Adrenal gland (tissue), 12 donors: ENCODE data around the gene SYT15. TPM values are rescaled to one million over a fixed set of nuclear protein-coding genes. Genes with fewer than 3 reads are reported as not detected.

Experiments used
- DNase-seq, 7 donors: peaks; one replicate each; pipeline ENCODE4 v3.0.0-alpha.2; 2019 to 2020
- H3K27ac ChIP-seq, 5 donors: fragments of 200-600 bp; sonication (generic) in 4 of 5; 1 replicate in 3 of 5; 2 replicates in 2 of 5; pipeline versions ENCODE4 v1.5.1 to v1.8.0; 2016 to 2020; ENCODE audit warnings: mild to moderate bottlenecking in 1 of 5
- H3K27me3 ChIP-seq: fragments of 200-600 bp; 2 replicates; pipeline ENCODE4 v1.8.0; 2021
- H3K36me3 ChIP-seq, 2 donors: fragments of 200-600 bp; replicated peaks in 1 of 2; 1 replicate in 1 of 2; 2 replicates in 1 of 2; pipeline versions ENCODE4 v1.5.1 to v1.8.0; 2018 to 2022
- H3K4me1 ChIP-seq, 2 donors: fragments of 200-600 bp; replicated peaks in 1 of 2; 1 replicate in 1 of 2; 2 replicates in 1 of 2; pipeline versions ENCODE4 v1.5.1 to v1.8.0; 2018 to 2021
- H3K4me3 ChIP-seq, 4 donors: fragments of 200-600 bp; sonication (generic) in 3 of 4; one replicate each; pipeline ENCODE4 v1.5.1; 2016 to 2018
- H3K9me3 ChIP-seq, 3 donors: fragments of 200-600 bp; sonication (generic) in 1 of 3; replicated peaks in 1 of 3; 1 replicate in 2 of 3; 2 replicates in 1 of 3; pipeline versions ENCODE4 v1.5.1 to v1.8.0; 2016 to 2021
- POLR2A ChIP-seq, 2 donors: fragments of 450-650 bp; IDR thresholded peaks; one replicate each; pipeline ENCODE4 v1.6.1; 2017; ENCODE audit warnings: antibody characterized with exemption in 2 of 2, mild to moderate bottlenecking in 2 of 2, moderate library complexity in 1 of 2
- WGBS, 4 donors: extraction: QIAGEN DNeasy Blood & Tissue Kit in 2 of 4; methylation state at CpG; one replicate each; pipeline versions ENCODE4 v1.1.5 to v1.1.7; 2013 to 2017; 5-methylcytosine and 5-hydroxymethylcytosine counted together
- intact Hi-C, 2 donors: fragments of 100-400 bp; cut with DNase I; formaldehyde crosslinking; loops; one replicate each; pipeline versions ENCODE4 v1.14.1 to v1.15.0; 2022 to 2023
- polyA plus RNA-seq, 3 donors: library from polyadenylated mRNA; stranded (reverse); fragments of 200-250 nt in 2 of 3; fragments of 350-450 nt in 1 of 3; fragmentation: Illumina TruSeq in 1 of 3; extraction: RNeasy Lipid Tissue Mini Kit (QIAGEN cat#74804) in 1 of 3; gene quantifications; one replicate each; pipeline ENCODE4 v1.2.3, GENCODE V29; 2013 to 2014
- total RNA-seq, 9 donors: library from RNA; depleted of rRNA in 4 of 9; stranded (reverse); fragments of >200 nt in 4 of 9; fragments of 120-200 nt in 1 of 9; fragmentation: NEBNext Ultra II Directional in 1 of 9; extraction: Animal tissue kit (Norgen Biotek cat#: 25700) in 1 of 9; gene quantifications; one replicate each; pipeline versions ENCODE4 v1.1.0 to v1.2.4, GENCODE V29; 2013 to 2023
- TF ChIP-seq, protein P1 (sequence below), 6 experiments: fragments of 450-650 bp in 4 of 6; fragments of 200-600 bp in 2 of 6; sonication (generic) in 1 of 6; IDR thresholded peaks; 1 replicate in 5 of 6; 2 replicates in 1 of 6; pipeline versions ENCODE4 v1.5.1 to v1.8.0; 2016 to 2021; ENCODE audit warnings: antibody characterized with exemption in 6 of 6, mild to moderate bottlenecking in 2 of 6, moderate library complexity in 1 of 6
- donor health status: healthy with polysubstance abuse.
- donor health status: Bipolar disorder and iron deficiency.
- donor health status: DM: yes; HTN: yes; CAD: no.
- donor health status: DM: no; HTN: no; CAD: no.
- donor health status: DM: no; HTN: no; CAD: no.
- donor health status: DM: yes; HTN: yes; CAD: no.

SYT15 gene
- total and polyA plus RNA-seq, 12 donors = 0.72 to 32.5 (median 2.1) TPM

GRCh38 chr10:46543466-46544377 lies 35.2 kb upstream of the SYT15 start:
- Histone ChIP-seq H3K27me3 (peaks cover 9% of the 10 kb centered on the region), H3K27ac (no peak overlapping the region), H3K36me3 (no peaks in the 10 kb centered on the region), H3K4me1 (peaks cover 5% of the 10 kb centered on the region in 2 donors), H3K4me3 (no peak overlapping the region), H3K9me3 (no peaks in the 10 kb centered on the region)
- DNase-seq = peak in 5 of 7 donors; percentile 0 to 18 (median 8)
- intact Hi-C loops = no loop called here
- WGBS, 4 donors = 86 to 90% (median 87%) methylated on average over 14 of the region's 14 CpGs
- TF ChIP-seq POLR2A (IDR thresholded peaks at IDR 0.05) = no peak
- TF ChIP-seq, protein P1, sequence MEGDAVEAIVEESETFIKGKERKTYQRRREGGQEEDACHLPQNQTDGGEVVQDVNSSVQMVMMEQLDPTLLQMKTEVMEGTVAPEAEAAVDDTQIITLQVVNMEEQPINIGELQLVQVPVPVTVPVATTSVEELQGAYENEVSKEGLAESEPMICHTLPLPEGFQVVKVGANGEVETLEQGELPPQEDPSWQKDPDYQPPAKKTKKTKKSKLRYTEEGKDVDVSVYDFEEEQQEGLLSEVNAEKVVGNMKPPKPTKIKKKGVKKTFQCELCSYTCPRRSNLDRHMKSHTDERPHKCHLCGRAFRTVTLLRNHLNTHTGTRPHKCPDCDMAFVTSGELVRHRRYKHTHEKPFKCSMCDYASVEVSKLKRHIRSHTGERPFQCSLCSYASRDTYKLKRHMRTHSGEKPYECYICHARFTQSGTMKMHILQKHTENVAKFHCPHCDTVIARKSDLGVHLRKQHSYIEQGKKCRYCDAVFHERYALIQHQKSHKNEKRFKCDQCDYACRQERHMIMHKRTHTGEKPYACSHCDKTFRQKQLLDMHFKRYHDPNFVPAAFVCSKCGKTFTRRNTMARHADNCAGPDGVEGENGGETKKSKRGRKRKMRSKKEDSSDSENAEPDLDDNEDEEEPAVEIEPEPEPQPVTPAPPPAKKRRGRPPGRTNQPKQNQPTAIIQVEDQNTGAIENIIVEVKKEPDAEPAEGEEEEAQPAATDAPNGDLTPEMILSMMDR (IDR thresholded peaks at IDR 0.05) = no peak

DNA sequence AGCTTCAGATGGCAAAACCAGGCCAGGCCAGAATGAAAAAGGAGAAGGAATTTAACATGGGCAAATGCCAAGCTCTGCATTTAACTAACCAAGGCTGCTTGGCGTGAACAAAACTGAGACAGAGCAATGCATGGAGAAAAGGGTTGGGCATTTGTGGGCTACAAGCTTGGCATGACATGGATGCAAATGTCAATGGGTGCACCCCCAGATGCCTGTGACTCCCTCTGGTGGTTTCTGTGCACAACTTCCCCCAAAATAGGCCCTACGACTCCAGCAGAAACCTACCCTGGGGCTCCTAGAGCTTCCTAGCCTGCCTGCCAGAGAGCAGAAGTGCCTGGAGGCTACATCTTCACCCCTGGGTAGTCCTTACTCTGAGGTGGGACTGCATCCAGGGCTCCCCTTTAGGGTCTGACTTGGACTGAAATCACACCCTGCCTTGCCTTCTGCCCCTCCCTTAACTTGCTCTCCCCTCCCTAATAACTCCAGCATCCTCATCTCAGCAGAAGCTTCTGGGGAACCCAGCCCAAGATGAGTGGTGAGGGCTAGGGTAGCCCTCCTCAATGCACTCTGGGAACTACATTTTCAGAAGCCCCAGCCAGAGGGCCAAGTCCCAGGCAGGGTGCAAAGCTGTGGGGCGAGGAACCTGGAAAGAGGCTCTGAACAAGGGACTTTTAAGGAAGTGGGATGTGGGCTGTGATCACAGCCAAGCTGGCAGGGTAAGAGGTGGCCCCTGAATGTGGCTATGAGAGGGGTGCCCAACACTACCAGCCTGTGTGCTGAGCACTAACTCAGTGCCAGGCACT lies 33.7 kb upstream of the SYT15 start:
- H3K9me3 ChIP-seq = no peaks in the 10 kb centered on the region

GRCh38 chr10:46545861-46546590 lies 32.9 kb upstream of the SYT15 start:
- H3K27me3 ChIP-seq = peaks cover 2% of the 10 kb centered on the region
- no peaks in the 10 kb centered on the region for H3K36me3 ChIP-seq
- no peaks in the 10 kb centered on the region for H3K9me3 ChIP-seq
- WGBS, 4 donors = 82 to 84% (median 83%) methylated on average over 5 of the region's 5 CpGs
- H3K27ac ChIP-seq = no peak overlapping the region
- TF ChIP-seq, protein P1 (IDR thresholded peaks at IDR 0.05) = no peak
- TF ChIP-seq POLR2A (IDR thresholded peaks at IDR 0.05) = no peak
- DNase-seq = peak; percentile 0 to 48 (median 11)
- H3K4me3 ChIP-seq = no peak overlapping the region
- peaks cover 3 to 5% of the 10 kb centered on the region in 2 donors for H3K4me1 ChIP-seq
- intact Hi-C loops = no loop called here

More for the DNA sequence above, 33.7 kb upstream of the SYT15 start:
- Histone ChIP-seq H3K4me3 (no peak overlapping the region), H3K27ac (no peak overlapping the region), H3K4me1 (peaks cover 5% of the 10 kb centered on the region in 2 donors), H3K27me3 (peaks cover 9% of the 10 kb centered on the region), H3K36me3 (no peaks in the 10 kb centered on the region)
- peak; percentile 2 to 48 (median 13) for DNase-seq
- intact Hi-C loops = no loop called here
- 70 to 79% (median 75%) methylated on average over 3 of the region's 3 CpGs for WGBS, 4 donors
- TF ChIP-seq, protein P1 (IDR thresholded peaks at IDR 0.05) = peak in 2 of 6 experiments; percentile 13 to 19
- TF ChIP-seq POLR2A (IDR thresholded peaks at IDR 0.05) = no peak
